ENCODE measurements around the gene ASXL1. TPM values are rescaled to one million over a fixed set of nuclear protein-coding genes. Genes with fewer than 3 reads are reported as not detected.

The ASXL1 gene
- total RNA-seq, 4 donors from 2014 or later, result 43.5 to 79.8 (median 58.4) TPM

- peak overlapping the region; percentile 73 to 95 for H3K4me3 ChIP-seq
- H3K9me3 ChIP-seq, result no peaks in the 10 kb centered on the region
- no peaks in the 10 kb centered on the region for H3K27me3 ChIP-seq
- no peak for TF ChIP-seq CTCF (IDR thresholded peaks at IDR 0.05)
- TF ChIP-seq POLR2A (IDR thresholded peaks at IDR 0.05), result no peak
- TF ChIP-seq EP300 (IDR thresholded peaks at IDR 0.05), result no peak
- TF ChIP-seq POLR2AphosphoS5 (IDR thresholded peaks at IDR 0.05), result no peak
- no peaks in the 10 kb centered on the region for H3K36me3 ChIP-seq
- ATAC-seq, result peak; percentile 4
- peak overlapping the region; percentile 93 to 99 (median 98) for H3K27ac ChIP-seq
- WGBS, 2 donors (ENCODE audit: low coverage in 1 of 2), result 0 to 1% methylated on average over 8 to 9 of the region's 11 CpGs
- H3K4me1 ChIP-seq, result peaks cover 0 to 50% (median 15%) of the 10 kb centered on the region in 3 donors
These were observed 709 bp upstream of the ASXL1 start for GRCh38 chr20:32357375-32357868.

GRCh38 chr20:32358632-32358882 lies 426 bp downstream of the ASXL1 start:
- no CpG with 5 or more reads among the region's 35 CpGs for WGBS, 2 donors (ENCODE audit: low coverage in 1 of 2)
- Histone ChIP-seq H3K4me3 (peak overlapping the region; percentile 73 to 95), H3K27ac (peak overlapping the region; percentile 73 to 99 (median 98)), H3K4me1 (peaks cover 0 to 61% (median 15%) of the 10 kb centered on the region in 3 donors), H3K27me3 (no peaks in the 10 kb centered on the region), H3K36me3 (no peaks in the 10 kb centered on the region), H3K9me3 (no peaks in the 10 kb centered on the region)
- ATAC-seq, result no peak
- no peak for TF ChIP-seq CTCF (IDR thresholded peaks at IDR 0.05)
- no peak for TF ChIP-seq POLR2AphosphoS5 (IDR thresholded peaks at IDR 0.05)
- TF ChIP-seq POLR2A (IDR thresholded peaks at IDR 0.05), result no peak
- TF ChIP-seq EP300 (IDR thresholded peaks at IDR 0.05), result no peak

GRCh38 chr20:32358883-32359632 lies 927 bp downstream of the ASXL1 start:
- peak overlapping the region; percentile 73 to 99 (median 98) for H3K27ac ChIP-seq
- no peaks in the 10 kb centered on the region for H3K27me3 ChIP-seq
- H3K36me3 ChIP-seq, result no peaks in the 10 kb centered on the region
- no peaks in the 10 kb centered on the region for H3K9me3 ChIP-seq
- peak; percentile 64 for ATAC-seq
- TF ChIP-seq EP300 (IDR thresholded peaks at IDR 0.05), result no peak
- TF ChIP-seq POLR2AphosphoS5 (IDR thresholded peaks at IDR 0.05), result peak; percentile 39
- peak; percentile 7 to 27 for TF ChIP-seq POLR2A (IDR thresholded peaks at IDR 0.05)
- peaks cover 0 to 66% (median 19%) of the 10 kb centered on the region in 3 donors for H3K4me1 ChIP-seq
- WGBS, 2 donors (ENCODE audit: low coverage in 1 of 2), result 0% methylated on average over 9 of the region's 46 CpGs; no CpG with 5 or more reads in 1 of the 2 donors
- peak overlapping the region; percentile 73 to 95 for H3K4me3 ChIP-seq

GRCh38 chr20:32359633-32360332 lies 1.7 kb downstream of the ASXL1 start:
- H3K36me3 ChIP-seq, result no peaks in the 10 kb centered on the region
- ATAC-seq, result no peak
- no peaks in the 10 kb centered on the region for H3K9me3 ChIP-seq
- peaks cover under 1 to 73% (median 25%) of the 10 kb centered on the region in 3 donors for H3K4me1 ChIP-seq
- peak overlapping the region; percentile 73 to 95 for H3K4me3 ChIP-seq
- TF ChIP-seq EP300 (IDR thresholded peaks at IDR 0.05) (no peak), CTCF (IDR thresholded peaks at IDR 0.05) (no peak), POLR2AphosphoS5 (IDR thresholded peaks at IDR 0.05) (no peak), POLR2A (IDR thresholded peaks at IDR 0.05) (no peak)
- H3K27ac ChIP-seq, result peak overlapping the region; percentile 73 to 99 (median 98)
- H3K27me3 ChIP-seq, result no peaks in the 10 kb centered on the region
- 6 to 7% methylated on average over 11 of the region's 11 CpGs for WGBS, 2 donors (ENCODE audit: low coverage in 1 of 2)

GRCh38 chr20:32360333-32360634 lies 2.2 kb downstream of the ASXL1 start:
- H3K27ac ChIP-seq, result peak overlapping the region in 3 of 4 donors; percentile 98 to 99 (median 99)
- H3K27me3 ChIP-seq, result no peaks in the 10 kb centered on the region
- ATAC-seq, result no peak
- peak overlapping the region; percentile 73 to 95 for H3K4me3 ChIP-seq
- 5 to 13% methylated on average over 5 of the region's 5 CpGs for whole genome bisulfite sequencing, 2 donors (ENCODE audit: low coverage in 1 of 2)
- no peaks in the 10 kb centered on the region for H3K9me3 ChIP-seq
- TF ChIP-seq POLR2AphosphoS5 (IDR thresholded peaks at IDR 0.05) (no peak), EP300 (IDR thresholded peaks at IDR 0.05) (no peak)
- H3K36me3 ChIP-seq, result no peaks in the 10 kb centered on the region
- H3K4me1 ChIP-seq, result peaks cover 3 to 78% (median 30%) of the 10 kb centered on the region in 3 donors

All from gastroesophageal sphincter (tissue), 4 donors.